Prostate gland (tissue), 2 donors: Measurements from ENCODE around the gene BICDL1.

ENCODE experiments used
- CTCF ChIP-seq, 4 experiments: fragments of 200-600 bp in 2 of 4; fragments of 450-650 bp in 2 of 4; sonication (generic) in 2 of 4; IDR thresholded peaks; 1 replicate in 3 of 4; 2 replicates in 1 of 4; pipeline ENCODE4 v1.5.1; 2016 to 2019; ENCODE audit warnings: antibody characterized with exemption in 4 of 4, mild to moderate bottlenecking in 2 of 4, moderate library complexity in 2 of 4
- POLR2AphosphoS5 ChIP-seq: sonication (generic); formaldehyde crosslinking; IDR thresholded peaks from one replicate; pipeline ENCODE4 v1.6.1; 2017; ENCODE audit warnings: antibody characterized with exemption

GRCh38 chr12:120066341-120066740, 77.3 kb downstream of the BICDL1 start:
- TF ChIP-seq CTCF (IDR thresholded peaks at IDR 0.05) (no peak), POLR2AphosphoS5 (no peak)
